ENCODE measurements around the gene RNASEH2C. TPM values are rescaled to one million over a fixed set of nuclear protein-coding genes. Genes with fewer than 3 reads are reported as not detected.

The RNASEH2C gene
- total RNA-seq, 4 donors from 2014 or later, result 24.5 to 53.8 (median 33.7) TPM

GRCh38 chr11:65680192-65680743 lies 40.3 kb downstream of the RNASEH2C start:
- Histone ChIP-seq H3K4me1 (no peaks in the 10 kb centered on the region), H3K27ac (no peak overlapping the region), H3K36me3 (no peaks in the 10 kb centered on the region), H3K9me3 (no peaks in the 10 kb centered on the region), H3K27me3 (no peaks in the 10 kb centered on the region), H3K4me3 (no peak overlapping the region)
- DNase-seq (ENCODE audit: low spot score in 2 of 2), result no peak
- WGBS, result 83% methylated on average over 5 of the region's 5 CpGs
- TF ChIP-seq CTCF (IDR thresholded peaks at IDR 0.05), result no peak

GRCh38 chr11:65672982-65673381 lies 47.6 kb downstream of the RNASEH2C start:
- 93% methylated on average over 2 of the region's 2 CpGs for WGBS
- H3K36me3 ChIP-seq, result no peaks in the 10 kb centered on the region
- no peaks in the 10 kb centered on the region for H3K4me1 ChIP-seq
- no peak for DNase-seq (ENCODE audit: low spot score in 2 of 2)
- H3K4me3 ChIP-seq, result no peak overlapping the region
- H3K27ac ChIP-seq, result no peak overlapping the region
- H3K9me3 ChIP-seq, result no peaks in the 10 kb centered on the region
- no peak for TF ChIP-seq POLR2AphosphoS5 (IDR thresholded peaks at IDR 0.05)
- no peak for TF ChIP-seq EP300 (IDR thresholded peaks at IDR 0.05)
- no peak for TF ChIP-seq CTCF (IDR thresholded peaks at IDR 0.05)
- no peak for TF ChIP-seq POLR2A (IDR thresholded peaks at IDR 0.05)
- H3K27me3 ChIP-seq, result no peaks in the 10 kb centered on the region

GRCh38 chr11:65672180-65672860 lies 48.3 kb downstream of the RNASEH2C start:
- no peaks in the 10 kb centered on the region for H3K27me3 ChIP-seq
- TF ChIP-seq POLR2A (IDR thresholded peaks at IDR 0.05) (no peak), CTCF (IDR thresholded peaks at IDR 0.05) (no peak), EP300 (IDR thresholded peaks at IDR 0.05) (no peak), POLR2AphosphoS5 (IDR thresholded peaks at IDR 0.05) (no peak)

More at GRCh38 chr11:65672180-65672860, 48.3 kb downstream of the RNASEH2C start:
- no peak for DNase-seq (ENCODE audit: low spot score in 2 of 2)
- no peak overlapping the region for H3K27ac ChIP-seq
- H3K36me3 ChIP-seq, result no peaks in the 10 kb centered on the region
- no peaks in the 10 kb centered on the region for H3K9me3 ChIP-seq
- no peak overlapping the region for H3K4me3 ChIP-seq
- no peaks in the 10 kb centered on the region for H3K4me1 ChIP-seq

Other genes starting within 250 kb of the RNASEH2C start
- gene MALAT1, start 221.8 kb downstream of the RNASEH2C start, total RNA-seq, result over 10,000 TPM; 10,207 to 42,728 (median 11,538) TPM
- gene SCYL1, start 195.7 kb downstream of the RNASEH2C start, total RNA-seq, result 10 to 100 TPM; 63.2 to 83.6 (median 78.4) TPM
- gene LTBP3, start 162.4 kb downstream of the RNASEH2C start, total RNA-seq, result 10 to 100 TPM; 65.1 to 86.7 (median 71.0) TPM
- gene ZNRD2, start 150.3 kb downstream of the RNASEH2C start, total RNA-seq, result 10 to 100 TPM; 60.9 to 97.4 (median 77.9) TPM
- gene FAM89B, start 148.3 kb downstream of the RNASEH2C start, total RNA-seq, result 100 to 1,000 TPM in 1 of 4 donors, 10 to 100 TPM in 3; 45.2 to 103 (median 72.0) TPM
- gene EHBP1L1, start 144.7 kb downstream of the RNASEH2C start, total RNA-seq, result 100 to 1,000 TPM in 1 of 4 donors, 10 to 100 TPM in 3; 40.3 to 150 (median 56.2) TPM
- gene KCNK7, start 125.0 kb downstream of the RNASEH2C start, total RNA-seq, result 100 to 1,000 TPM in 3 of 4 donors, 10 to 100 TPM in 1; 32.6 to 183 (median 144) TPM
- 10 to 100 TPM; 29.2 to 45.5 (median 37.0) TPM for gene MAP3K11, start 106.6 kb downstream of the RNASEH2C start, total RNA-seq
- gene PCNX3, start 105.0 kb downstream of the RNASEH2C start, total RNA-seq, result 10 to 100 TPM; 38.5 to 59.3 (median 43.6) TPM
- gene SIPA1, start 82.7 kb downstream of the RNASEH2C start, total RNA-seq, result 10 to 100 TPM; 14.9 to 21.6 (median 19.0) TPM
- 100 to 1,000 TPM in 2 of 4 donors, 10 to 100 TPM in 2; 71.7 to 111 (median 93.5) TPM for gene RELA, start 57.9 kb downstream of the RNASEH2C start, total RNA-seq
- gene KAT5, start 8.5 kb downstream of the RNASEH2C start, total RNA-seq, result 100 to 1,000 TPM in 1 of 4 donors, 10 to 100 TPM in 3; 69.8 to 103 (median 77.5) TPM
- gene AP5B1, start 60.2 kb upstream of the RNASEH2C start, total RNA-seq, result 10 to 100 TPM; 26.3 to 55.9 (median 38.1) TPM
- gene OVOL1, start 66.3 kb upstream of the RNASEH2C start, total RNA-seq, result 100 to 1,000 TPM in 2 of 4 donors, 10 to 100 TPM in 2; 64.4 to 196 (median 121) TPM
- 1 to 10 TPM in 1 of 4 donors, under 1 TPM in 1, not detected in 2; 0.76 to 1.1 TPM for gene SNX32, start 113.2 kb upstream of the RNASEH2C start, total RNA-seq
- 100 to 1,000 TPM; 331 to 608 (median 584) TPM for gene CFL1, start 137.4 kb upstream of the RNASEH2C start, total RNA-seq
- gene MUS81, start 139.6 kb upstream of the RNASEH2C start, total RNA-seq, result 10 to 100 TPM; 22.8 to 46.2 (median 32.2) TPM
- 10 to 100 TPM in 3 of 4 donors, 1 to 10 TPM in 1; 7.3 to 22.0 (median 13.0) TPM for gene EFEMP2, start 152.0 kb upstream of the RNASEH2C start, total RNA-seq
- 1 to 10 TPM in 2 of 4 donors, under 1 TPM in 1, not detected in 1; 0.76 to 5.0 (median 1.4) TPM for gene CTSW, start 159.0 kb upstream of the RNASEH2C start, total RNA-seq
- 10 to 100 TPM; 46.9 to 89.3 (median 74.6) TPM for gene FIBP, start 167.7 kb upstream of the RNASEH2C start, total RNA-seq
- gene CCDC85B, start 169.9 kb upstream of the RNASEH2C start, total RNA-seq, result 10 to 100 TPM; 16.0 to 35.8 (median 28.0) TPM
- 100 to 1,000 TPM in 1 of 4 donors, 10 to 100 TPM in 1, 1 to 10 TPM in 2; 5.0 to 118 (median 28.9) TPM for gene FOSL1, start 179.6 kb upstream of the RNASEH2C start, total RNA-seq
- 10 to 100 TPM; 17.4 to 21.6 (median 19.5) TPM for gene C11orf68, start 198.3 kb upstream of the RNASEH2C start, total RNA-seq
- 10 to 100 TPM; 54.2 to 82.5 (median 68.0) TPM for gene DRAP1, start 198.6 kb upstream of the RNASEH2C start, total RNA-seq
- not detected for gene TSGA10IP, start 224.7 kb upstream of the RNASEH2C start, total RNA-seq
- 10 to 100 TPM; 21.1 to 56.6 (median 26.1) TPM for gene SART1, start 240.9 kb upstream of the RNASEH2C start, total RNA-seq

Measured in suprapubic skin (tissue), 4 donors.